H9 (cell line): ENCODE data around the gene CDH22. TPM values are rescaled to one million over a fixed set of nuclear protein-coding genes. Genes with fewer than 3 reads are reported as not detected.

Experiments
- DNase-seq: peaks from one replicate; pipeline ENCODE4 v3.0.0-alpha.2; 2017
- H2AFZ ChIP-seq: one replicate; pipeline ENCODE4 v1.6.1; 2013; ENCODE audit warnings: mild to moderate bottlenecking, low read length, control low read depth, moderate library complexity
- H2AK5ac ChIP-seq: 2 replicates; pipeline ENCODE4 v1.6.1; 2013; ENCODE audit warnings: low read length, control low read depth, mixed read lengths; ENCODE audit not compliant: insufficient read length
- H2BK120ac ChIP-seq: one replicate; pipeline ENCODE4 v1.6.1; 2013; ENCODE audit warnings: low read depth, mild to moderate bottlenecking, low read length, control low read depth, inconsistent platforms; ENCODE audit not compliant: poor library complexity, severe bottlenecking
- H2BK12ac ChIP-seq: 2 replicates; pipeline ENCODE4 v1.6.1; 2013; ENCODE audit warnings: low read length, control low read depth, mixed read lengths, low read depth; ENCODE audit not compliant: insufficient read length
- H2BK15ac ChIP-seq: 2 replicates; pipeline ENCODE4 v1.6.1; 2013; ENCODE audit warnings: low read depth, low read length, control low read depth
- H2BK20ac ChIP-seq: one replicate; pipeline ENCODE4 v1.6.1; 2013; ENCODE audit warnings: low read depth, mild to moderate bottlenecking, low read length, control low read depth, inconsistent platforms; ENCODE audit not compliant: poor library complexity, severe bottlenecking
- H2BK5ac ChIP-seq: 2 replicates; pipeline ENCODE4 v1.6.1; 2013; ENCODE audit warnings: low read length, control low read depth, mixed read lengths; ENCODE audit not compliant: insufficient read length
- H3K14ac ChIP-seq: 2 replicates; pipeline ENCODE4 v1.6.1; 2013; ENCODE audit warnings: low read length, control low read depth; ENCODE audit not compliant: insufficient read depth
- H3K18ac ChIP-seq: 2 replicates; pipeline ENCODE4 v1.6.1; 2013; ENCODE audit warnings: low read depth, mild to moderate bottlenecking, mixed read lengths, low read length, control low read depth; ENCODE audit not compliant: insufficient read length
- H3K23ac ChIP-seq: 2 replicates; pipeline ENCODE4 v1.6.1; 2013; ENCODE audit warnings: low read length, control low read depth, mixed read lengths, low read depth; ENCODE audit not compliant: insufficient read length
- H3K23me2 ChIP-seq: 2 replicates; pipeline ENCODE4 v1.6.1; 2013; ENCODE audit warnings: low read depth, mild to moderate bottlenecking, mixed read lengths, low read length, control low read depth; ENCODE audit not compliant: insufficient read length, poor library complexity, severe bottlenecking
- H3K27ac ChIP-seq: 2 replicates; pipeline ENCODE4 v1.5.1; 2013; ENCODE audit warnings: low read length, control low read depth, mixed read lengths, low read depth; ENCODE audit not compliant: insufficient read length
- H3K27me3 ChIP-seq: 2 replicates; pipeline ENCODE4 v1.6.1; 2013; ENCODE audit warnings: low read length, control low read depth, inconsistent platforms; ENCODE audit not compliant: insufficient read depth
- H3K4ac ChIP-seq: 2 replicates; pipeline ENCODE4 v1.6.1; 2013; ENCODE audit warnings: low read depth, mild to moderate bottlenecking, control low read depth, inconsistent platforms, low read length, moderate library complexity
- H3K4me1 ChIP-seq: 2 replicates; pipeline ENCODE4 v1.6.1; 2013; ENCODE audit warnings: low read length, control low read depth, inconsistent platforms; ENCODE audit not compliant: insufficient read depth
- H3K4me2 ChIP-seq: 2 replicates; pipeline ENCODE4 v1.6.1; 2013; ENCODE audit warnings: low read length, control low read depth, mixed read lengths; ENCODE audit not compliant: insufficient read length, insufficient read depth
- H3K56ac ChIP-seq: 2 replicates; pipeline ENCODE4 v1.6.1; 2013; ENCODE audit warnings: low read depth, mild to moderate bottlenecking, mixed read lengths, low read length, control low read depth; ENCODE audit not compliant: insufficient read length
- H3K79me1 ChIP-seq: 2 replicates; pipeline ENCODE4 v1.6.1; 2013; ENCODE audit warnings: low read depth, mild to moderate bottlenecking, moderate library complexity, low read length, control low read depth, inconsistent platforms; ENCODE audit not compliant: insufficient read depth, poor library complexity, severe bottlenecking
- H3K79me2 ChIP-seq: 2 replicates; pipeline ENCODE4 v1.6.1; 2013; ENCODE audit warnings: low read length, control low read depth, inconsistent platforms; ENCODE audit not compliant: insufficient read depth
- H3K9ac ChIP-seq: 2 replicates; pipeline ENCODE4 v1.6.1; 2013; ENCODE audit warnings: low read length, control low read depth, mixed read lengths; ENCODE audit not compliant: insufficient read length; ENCODE audit errors: extremely low read depth
- H3K9me3 ChIP-seq: one replicate; pipeline ENCODE4 v1.6.1; 2013; ENCODE audit warnings: low read depth, low read length, inconsistent platforms; ENCODE audit not compliant: control insufficient read depth
- H3T11ph ChIP-seq: one replicate; pipeline ENCODE4 v1.6.1; 2013; ENCODE audit warnings: mild to moderate bottlenecking, low read length, control low read depth, inconsistent platforms
- H4K20me1 ChIP-seq: one replicate; pipeline ENCODE4 v1.6.1; 2013; ENCODE audit not compliant: control insufficient read depth, insufficient read length, insufficient read depth
- H4K5ac ChIP-seq: 2 replicates; pipeline ENCODE4 v1.6.1; 2013; ENCODE audit warnings: low read depth, mild to moderate bottlenecking, mixed read lengths, low read length, control low read depth; ENCODE audit not compliant: insufficient read length
- H4K8ac ChIP-seq: replicated peaks from 2 replicates; pipeline ENCODE4 v1.6.1; 2013; ENCODE audit warnings: low read length, control low read depth, mixed read lengths, low read depth; ENCODE audit not compliant: insufficient read length
- H4K91ac ChIP-seq: 2 replicates; pipeline ENCODE4 v1.6.1; 2013; ENCODE audit warnings: low read depth, mild to moderate bottlenecking, moderate library complexity, mixed read lengths, low read length, control low read depth; ENCODE audit not compliant: insufficient read length
- H3K27ac Mint-ChIP-seq, 3 experiments: 2 replicates in 2 of 3; 3 replicates in 1 of 3; pipeline ENCODE4 v1.8.0; 2020 to 2021; ENCODE audit warnings: mixed read lengths in 3 of 3, mild to moderate bottlenecking in 1 of 3, moderate library complexity in 1 of 3
- H3K27me3 Mint-ChIP-seq: 2 replicates; pipeline ENCODE4 v1.8.0; 2021; ENCODE audit warnings: low read depth, mild to moderate bottlenecking, moderate library complexity, mixed read lengths
- H3K36me3 Mint-ChIP-seq, 3 experiments: 2 replicates in 2 of 3; 3 replicates in 1 of 3; pipeline ENCODE4 v1.8.0; 2020 to 2021; ENCODE audit warnings: low read depth in 3 of 3, mixed read lengths in 3 of 3; ENCODE audit not compliant: insufficient read depth in 1 of 3
- H3K4me1 Mint-ChIP-seq, 2 experiments: 2 replicates each; pipeline ENCODE4 v1.8.0; 2020; ENCODE audit warnings: mixed read lengths in 2 of 2
- H3K4me3 Mint-ChIP-seq, 2 experiments: 2 replicates in 1 of 2; 3 replicates in 1 of 2; pipeline ENCODE4 v1.8.0; 2020 to 2021; ENCODE audit warnings: mild to moderate bottlenecking in 2 of 2, mixed read lengths in 2 of 2, moderate library complexity in 1 of 2
- H3K9me3 Mint-ChIP-seq, 2 experiments: 2 replicates in 1 of 2; 3 replicates in 1 of 2; pipeline ENCODE4 v1.8.0; 2020; ENCODE audit warnings: mild to moderate bottlenecking in 2 of 2, mixed read lengths in 2 of 2, moderate library complexity in 1 of 2
- WGBS: extraction: QIAGEN DNeasy Blood & Tissue Kit; methylation state at CpG from one replicate; pipeline ENCODE4 v1.1.7; 2013; ENCODE audit warnings: missing lambda C conversion rate, low lambda C conversion rate, mixed read lengths; ENCODE audit not compliant: insufficient read length; ENCODE audit errors: extremely low coverage; 5-methylcytosine and 5-hydroxymethylcytosine counted together
- total RNA-seq: library from RNA; stranded (reverse); gene quantifications from 2 replicates; pipeline ENCODE4 v1.2.1, GENCODE V29; 2021
- TF ChIP-seq, protein P1 (sequence below): fragments of 200-600 bp; sonication (generic); conservative IDR thresholded peaks from 3 replicates; pipeline ENCODE4 v1.8.0; 2021; ENCODE audit warnings: antibody characterized with exemption, mild to moderate bottlenecking

CDH22 gene
- total RNA-seq, 1 experiment from 2014 or later: not detected

DNA sequence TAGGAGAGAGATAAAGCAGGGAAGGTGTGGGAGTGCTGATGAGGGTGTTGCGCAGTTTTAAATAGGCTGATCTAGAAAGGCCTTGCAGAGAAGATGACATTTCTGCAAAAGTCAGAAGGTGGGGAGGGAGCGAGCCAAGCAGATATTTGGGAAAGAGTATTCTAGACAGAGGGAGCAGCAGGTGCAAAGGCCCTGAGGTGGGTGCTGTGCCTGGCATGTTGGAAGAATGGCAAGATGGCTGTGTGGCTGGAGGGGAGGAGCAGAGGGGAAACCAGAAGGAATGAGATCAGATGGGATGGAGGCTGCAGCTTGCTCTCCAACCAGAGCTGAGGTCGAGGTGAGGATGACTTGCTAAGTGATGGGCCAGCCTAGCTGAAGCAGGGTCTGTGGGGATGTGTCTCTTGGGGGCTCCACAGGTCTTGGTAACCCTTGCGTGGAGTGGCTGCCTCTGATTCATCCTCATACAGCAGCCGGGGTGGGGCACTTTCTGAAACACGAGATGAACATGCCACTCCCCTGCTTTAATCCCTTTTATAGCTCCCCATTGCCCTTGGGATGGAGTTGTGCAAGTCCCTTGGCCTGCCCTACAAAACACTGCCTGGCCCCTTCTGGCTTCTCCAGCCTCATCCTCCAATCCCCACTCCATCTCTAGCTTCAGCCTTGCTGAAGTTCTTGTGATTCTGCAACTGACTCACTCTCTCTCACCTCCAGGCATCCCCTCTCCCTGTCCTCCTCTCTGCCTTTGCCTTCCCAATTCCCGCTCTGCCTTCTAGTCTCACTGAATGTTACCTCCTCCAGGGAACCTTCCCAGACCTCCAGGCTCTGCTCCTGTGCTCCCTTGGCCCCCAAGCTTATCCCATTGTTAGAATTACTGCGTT, 94.1 kb downstream of the CDH22 start:
- H4K91ac ChIP-seq: no peak overlapping the region
- no peak overlapping the region for H4K8ac ChIP-seq
- no peak overlapping the region for H3K27ac ChIP-seq
- H3K9ac ChIP-seq: no peak overlapping the region
- H2BK12ac ChIP-seq: no peak overlapping the region
- no peak overlapping the region for H3K23ac ChIP-seq
- no peak overlapping the region for H2BK20ac ChIP-seq
- H3K56ac ChIP-seq: no peak overlapping the region
- H2BK5ac ChIP-seq: no peak overlapping the region
- no peaks in the 10 kb centered on the region for H3K27me3 ChIP-seq
- Mint-ChIP-seq H3K36me3 (no peaks in the 10 kb centered on the region), H3K9me3 (no peaks in the 10 kb centered on the region; a peak in 2 of 5 replicates), H3K4me1 (peaks cover 19 to 32% of the 10 kb centered on the region in 2 experiments), H3K4me3 (no peak overlapping the region), H3K27ac (peak overlapping the region in 1 of 3 experiments; percentile 21; a peak in 1 of 7 replicates), H3K27me3 (peaks cover 6% of the 10 kb centered on the region)
- no peak overlapping the region for H3K14ac ChIP-seq
- H3K79me1 ChIP-seq: no peaks in the 10 kb centered on the region
- H2AK5ac ChIP-seq: no peak overlapping the region
- H3T11ph ChIP-seq: no peak overlapping the region
- H4K20me1 ChIP-seq: no peaks in the 10 kb centered on the region
- no peak overlapping the region for H2BK120ac ChIP-seq
- H3K4ac ChIP-seq: no peak overlapping the region
- DNase-seq: no peak
- H3K9me3 ChIP-seq: no peaks in the 10 kb centered on the region
- no peak overlapping the region for H3K4me2 ChIP-seq
- no peaks in the 10 kb centered on the region; the same call in 1 of the 2 replicates for H3K4me1 ChIP-seq
- H3K79me2 ChIP-seq: no peaks in the 10 kb centered on the region
- no peak overlapping the region for H2AFZ ChIP-seq
- WGBS: no CpG with 5 or more reads among the region's 8 CpGs
- H2BK15ac ChIP-seq: no peak overlapping the region
- no peak overlapping the region for H3K18ac ChIP-seq
- no peak overlapping the region for H4K5ac ChIP-seq
- no peaks in the 10 kb centered on the region for H3K23me2 ChIP-seq
- TF ChIP-seq, protein P1, sequence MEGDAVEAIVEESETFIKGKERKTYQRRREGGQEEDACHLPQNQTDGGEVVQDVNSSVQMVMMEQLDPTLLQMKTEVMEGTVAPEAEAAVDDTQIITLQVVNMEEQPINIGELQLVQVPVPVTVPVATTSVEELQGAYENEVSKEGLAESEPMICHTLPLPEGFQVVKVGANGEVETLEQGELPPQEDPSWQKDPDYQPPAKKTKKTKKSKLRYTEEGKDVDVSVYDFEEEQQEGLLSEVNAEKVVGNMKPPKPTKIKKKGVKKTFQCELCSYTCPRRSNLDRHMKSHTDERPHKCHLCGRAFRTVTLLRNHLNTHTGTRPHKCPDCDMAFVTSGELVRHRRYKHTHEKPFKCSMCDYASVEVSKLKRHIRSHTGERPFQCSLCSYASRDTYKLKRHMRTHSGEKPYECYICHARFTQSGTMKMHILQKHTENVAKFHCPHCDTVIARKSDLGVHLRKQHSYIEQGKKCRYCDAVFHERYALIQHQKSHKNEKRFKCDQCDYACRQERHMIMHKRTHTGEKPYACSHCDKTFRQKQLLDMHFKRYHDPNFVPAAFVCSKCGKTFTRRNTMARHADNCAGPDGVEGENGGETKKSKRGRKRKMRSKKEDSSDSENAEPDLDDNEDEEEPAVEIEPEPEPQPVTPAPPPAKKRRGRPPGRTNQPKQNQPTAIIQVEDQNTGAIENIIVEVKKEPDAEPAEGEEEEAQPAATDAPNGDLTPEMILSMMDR: no peak
